Vagina (tissue), 2 donors: ENCODE measurements around the gene TPD52L2. TPM values are rescaled to one million over a fixed set of nuclear protein-coding genes. Genes with fewer than 3 reads are reported as not detected.
"Not testable (repeated sequence)": the region's sequence is repeated elsewhere in the genome, so short reads cannot be mapped to it uniquely, and the experiment has no call there.

ENCODE experiments used
- DNase-seq, 2 donors: peaks; one replicate each; pipeline ENCODE4 v3.0.0-alpha.2; 2017; ENCODE audit errors: extremely low spot score in 2 of 2
- H3K27ac ChIP-seq: fragments of 200-600 bp; sonication (generic); one replicate; pipeline ENCODE4 v1.5.1; 2019
- H3K27me3 ChIP-seq: fragments of 200-600 bp; sonication (generic); one replicate; pipeline ENCODE4 v1.5.1; 2019
- H3K36me3 ChIP-seq, 2 donors: fragments of 200-600 bp; sonication (generic); one replicate each; pipeline ENCODE4 v1.5.1; 2017 to 2019
- H3K4me1 ChIP-seq: fragments of 200-600 bp; sonication (generic); one replicate; pipeline ENCODE4 v1.5.1; 2019
- H3K4me3 ChIP-seq, 2 donors: fragments of 200-600 bp; sonication (generic); 1 replicate in 1 of 2; 2 replicates in 1 of 2; pipeline ENCODE4 v1.5.1; 2016 to 2019
- H3K9me3 ChIP-seq: fragments of 200-600 bp; sonication (generic); one replicate; pipeline ENCODE4 v1.5.1; 2019
- CTCF ChIP-seq, 3 experiments: fragments of 450-650 bp in 2 of 3; fragments of 200-600 bp in 1 of 3; sonication (generic) in 1 of 3; IDR thresholded peaks; one replicate each; pipeline ENCODE4 v1.5.1; 2017 to 2019; ENCODE audit warnings: antibody characterized with exemption in 3 of 3, mild to moderate bottlenecking in 2 of 3, moderate library complexity in 2 of 3
- POLR2A ChIP-seq, 2 donors: fragments of 450-650 bp; IDR thresholded peaks; one replicate each; pipeline ENCODE4 v1.6.1; 2017; ENCODE audit warnings: antibody characterized with exemption in 2 of 2, mild to moderate bottlenecking in 2 of 2, moderate library complexity in 2 of 2
- POLR2AphosphoS5 ChIP-seq, 2 donors: sonication (generic); formaldehyde crosslinking; IDR thresholded peaks; one replicate each; pipeline ENCODE4 v1.9.0; 2017; ENCODE audit warnings: antibody characterized with exemption in 2 of 2, mild to moderate bottlenecking in 2 of 2, low read depth in 1 of 2; ENCODE audit not compliant: insufficient read depth in 1 of 2
- intact Hi-C: fragments of 100-400 bp; cut with DNase I; formaldehyde crosslinking; loops from one replicate; pipeline ENCODE4 v1.15.1; 2023
- total RNA-seq: library from RNA; depleted of rRNA; stranded (reverse); fragments of >200 nt; gene quantifications from one replicate; pipeline ENCODE4 v1.2.3, GENCODE V29; 2016

Gene TPD52L2
- total RNA-seq, 1 donor from 2014 or later: 90.1 TPM

- Histone ChIP-seq H3K4me1 (peaks cover 16% of the 10 kb centered on the region), H3K36me3 (peaks cover 0 to 5% of the 10 kb centered on the region in 2 donors), H3K27me3 (no peaks in the 10 kb centered on the region), H3K4me3 (no peak overlapping the region), H3K9me3 (no peaks in the 10 kb centered on the region), H3K27ac (no peak overlapping the region)
- DNase-seq: no peak
- TF ChIP-seq CTCF (IDR thresholded peaks at IDR 0.05) (no peak), POLR2AphosphoS5 (IDR thresholded peaks at IDR 0.05; ENCODE audit: insufficient read depth in 1 of 2, low read depth in 1 of 2) (no peak), POLR2A (IDR thresholded peaks at IDR 0.05) (no peak)
- intact Hi-C loops: no loop called here
These were observed 50.4 kb downstream of the TPD52L2 start for GRCh38 chr20:63915471-63915870.

- H3K9me3 ChIP-seq, intact Hi-C loops, DNase-seq, H3K27me3 ChIP-seq, H3K27ac ChIP-seq, H3K36me3 ChIP-seq, H3K4me3 ChIP-seq, H3K4me1 ChIP-seq: not testable (repeated sequence)
These were observed 51.4 kb downstream of the TPD52L2 start for GRCh38 chr20:63916371-63916939.

- Histone ChIP-seq H3K27ac (no peak overlapping the region), H3K4me1 (no peaks in the 10 kb centered on the region), H3K9me3 (no peaks in the 10 kb centered on the region), H3K4me3 (no peak overlapping the region), H3K36me3 (peaks cover 0 to 6% of the 10 kb centered on the region in 2 donors), H3K27me3 (no peaks in the 10 kb centered on the region)
- TF ChIP-seq CTCF (IDR thresholded peaks at IDR 0.05) (no peak), POLR2A (IDR thresholded peaks at IDR 0.05) (no peak), POLR2AphosphoS5 (IDR thresholded peaks at IDR 0.05; ENCODE audit: insufficient read depth in 1 of 2, low read depth in 1 of 2) (no peak)
- DNase-seq: no peak
- intact Hi-C loops: no loop called here
These were observed 52.7 kb downstream of the TPD52L2 start for GRCh38 chr20:63917811-63918210.

GRCh38 chr20:63919130-63919529 lies 54.1 kb downstream of the TPD52L2 start:
- no peak for DNase-seq
- TF ChIP-seq POLR2A (IDR thresholded peaks at IDR 0.05) (no peak), POLR2AphosphoS5 (IDR thresholded peaks at IDR 0.05; ENCODE audit: insufficient read depth in 1 of 2, low read depth in 1 of 2) (no peak), CTCF (IDR thresholded peaks at IDR 0.05) (no peak)
- Histone ChIP-seq H3K4me1 (no peaks in the 10 kb centered on the region), H3K27me3 (no peaks in the 10 kb centered on the region), H3K27ac (no peak overlapping the region), H3K36me3 (peaks cover 0 to 6% of the 10 kb centered on the region in 2 donors), H3K4me3 (no peak overlapping the region), H3K9me3 (no peaks in the 10 kb centered on the region)
- intact Hi-C loops: no loop called here

- no peaks in the 10 kb centered on the region for H3K4me1 ChIP-seq
These were observed 55.2 kb downstream of the TPD52L2 start for GRCh38 chr20:63920226-63920625.

More at GRCh38 chr20:63920226-63920625, 55.2 kb downstream of the TPD52L2 start:
- H3K9me3 ChIP-seq: no peaks in the 10 kb centered on the region
- H3K36me3 ChIP-seq: peaks cover 0 to 6% of the 10 kb centered on the region in 2 donors
- intact Hi-C loops: no loop called here
- no peaks in the 10 kb centered on the region for H3K27me3 ChIP-seq
- TF ChIP-seq POLR2A (IDR thresholded peaks at IDR 0.05): no peak
- no peak for TF ChIP-seq CTCF (IDR thresholded peaks at IDR 0.05)
- no peak for TF ChIP-seq POLR2AphosphoS5 (IDR thresholded peaks at IDR 0.05; ENCODE audit: insufficient read depth in 1 of 2, low read depth in 1 of 2)
- DNase-seq: no peak
- H3K4me3 ChIP-seq: no peak overlapping the region
- no peak overlapping the region for H3K27ac ChIP-seq
